GM11168 (cell line): Measurements from ENCODE around the gene DUSP12.
"Not testable (repeated sequence)": the region's sequence is repeated elsewhere in the genome, so short reads cannot be mapped to it uniquely, and the experiment has no call there.

Source experiments
- in situ Hi-C: fragments of 300-500 bp; cut with MboI; formaldehyde crosslinking; loops from one replicate; pipeline ENCODE4 v1.12.0; 2022; ENCODE audit warnings: low sequenced_read_pairs; ENCODE audit not compliant: unreplicated experiment

DUSP12 gene

DNA sequence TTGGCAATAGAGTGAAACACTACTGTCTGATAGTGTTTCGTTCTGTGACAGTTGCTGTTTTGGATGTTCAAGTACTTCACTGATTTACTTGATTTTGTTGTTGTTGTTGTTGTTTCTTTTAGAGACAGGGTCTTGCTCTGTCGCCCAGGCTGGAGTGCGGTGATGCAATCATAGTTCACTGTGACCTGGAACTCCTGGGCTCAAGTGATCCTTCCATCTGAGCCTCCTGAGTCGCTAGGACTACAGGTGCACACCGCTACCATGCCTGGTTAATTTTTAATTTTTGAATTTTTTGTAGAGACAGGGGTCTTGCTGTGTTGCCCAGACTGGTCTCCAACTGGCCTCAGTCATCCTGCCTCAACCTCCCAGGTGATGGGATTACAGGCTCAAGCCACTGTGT is 18.9 kb downstream of the DUSP12 start:
- in situ Hi-C loops = no loop called here

DNA sequence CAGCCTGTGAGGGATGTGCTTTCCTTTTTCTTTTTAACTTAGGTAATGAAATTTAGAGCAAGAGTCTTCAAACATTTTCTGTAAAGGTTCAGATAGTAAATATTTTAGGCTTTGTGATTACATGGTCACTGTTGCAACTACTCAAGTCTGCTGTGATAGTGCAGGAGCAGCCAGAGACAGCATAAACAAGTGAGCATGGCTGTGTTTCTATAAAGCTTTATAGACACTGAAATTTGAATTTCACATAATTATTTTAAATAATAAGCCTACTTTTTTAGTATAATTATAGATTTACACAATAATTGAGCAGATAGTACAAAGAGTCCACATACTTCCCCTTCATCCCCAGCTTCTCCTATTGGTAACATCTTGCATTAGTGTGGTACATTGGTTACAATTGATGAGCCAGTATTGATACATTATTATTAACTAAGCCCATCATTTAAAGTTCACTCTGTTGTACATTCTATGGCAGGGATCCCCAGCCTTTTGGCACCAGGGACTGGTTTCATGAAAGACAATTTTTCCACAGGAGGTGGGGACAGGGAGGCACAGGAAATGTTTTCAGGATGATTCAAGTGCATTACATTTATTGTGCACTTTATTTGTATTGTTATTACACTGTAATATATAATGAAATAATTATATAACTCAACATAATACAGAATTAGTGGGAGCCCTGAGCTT is 19.5 kb downstream of the DUSP12 start:
- in situ Hi-C loops = no loop called here

DNA sequence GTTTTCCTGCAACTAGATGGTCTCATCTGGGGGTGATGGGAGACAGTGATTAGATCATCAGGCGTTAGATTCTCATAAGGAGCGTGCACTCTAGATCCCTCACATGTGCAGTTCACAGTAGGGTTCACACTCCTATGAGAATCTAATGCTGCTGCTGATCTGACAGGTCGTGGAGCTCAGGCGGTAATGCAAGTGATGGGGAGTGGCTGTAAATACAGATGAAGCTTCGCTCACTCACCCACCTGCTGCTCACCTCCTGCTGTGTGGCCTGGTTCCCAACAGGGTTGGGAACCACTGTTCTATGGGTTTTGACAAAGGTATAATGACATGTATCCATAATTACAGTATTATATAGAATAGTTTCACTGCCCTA is 20.1 kb downstream of the DUSP12 start:
- in situ Hi-C loops = not testable (repeated sequence)

DNA sequence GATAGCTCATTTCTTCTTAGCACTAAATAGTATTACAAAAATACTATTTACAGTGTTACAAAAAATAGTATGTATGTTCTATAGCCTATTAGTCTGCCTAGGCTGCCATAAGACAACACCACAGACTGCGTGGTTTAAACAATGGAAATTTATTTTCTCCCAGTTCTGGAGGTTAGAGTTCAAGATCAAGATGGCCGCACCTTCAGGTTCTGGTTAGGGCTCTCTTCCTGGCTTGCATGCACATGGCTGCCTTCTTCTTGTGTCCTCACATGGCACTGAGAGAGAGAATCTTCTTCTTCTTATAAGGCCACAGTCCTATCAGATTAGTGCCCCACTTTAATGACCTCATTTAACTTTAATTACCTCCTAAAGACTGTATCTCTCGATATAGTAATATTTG is 20.7 kb downstream of the DUSP12 start:
- in situ Hi-C loops = no loop called here

DNA sequence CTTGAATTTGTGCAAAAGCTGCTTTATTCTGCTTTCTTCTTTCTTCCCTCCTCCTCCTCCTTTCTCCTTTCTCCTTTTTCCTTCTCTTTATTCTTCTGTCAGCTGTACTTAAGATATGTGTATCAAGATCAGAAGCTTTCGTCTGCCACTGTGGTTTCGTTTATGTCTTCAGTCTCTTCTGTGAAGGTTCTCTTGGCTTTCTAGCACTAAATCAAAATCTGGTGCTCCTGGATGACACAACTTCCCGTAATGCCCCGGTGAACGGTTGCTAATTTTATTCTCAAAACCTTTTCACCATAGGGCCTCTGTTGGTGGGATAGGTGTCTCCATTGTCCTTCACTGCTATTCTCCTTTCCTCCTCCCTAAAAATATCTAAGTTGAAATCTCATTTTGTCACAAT is 21.6 kb downstream of the DUSP12 start:
- in situ Hi-C loops = no loop called here

DNA sequence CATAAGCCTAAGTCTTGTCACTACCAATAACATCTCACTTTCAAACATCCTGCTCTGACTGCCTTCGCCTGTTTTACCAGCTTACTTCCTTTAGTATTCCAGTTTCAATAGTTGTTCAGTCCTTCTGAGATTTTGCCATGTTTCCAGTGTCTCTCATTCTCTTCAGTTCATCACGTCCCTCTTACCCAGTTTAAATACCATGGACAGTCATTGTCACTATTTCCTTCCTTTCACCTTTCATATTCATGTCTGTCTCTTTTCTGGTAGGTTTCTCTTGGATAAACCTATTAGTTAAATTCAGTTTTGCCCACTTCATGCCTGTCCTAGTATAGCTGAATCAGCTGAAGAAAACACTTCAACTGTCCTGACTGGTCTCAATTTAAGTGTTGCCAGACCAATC is 22.4 kb downstream of the DUSP12 start:
- in situ Hi-C loops = no loop called here

DNA sequence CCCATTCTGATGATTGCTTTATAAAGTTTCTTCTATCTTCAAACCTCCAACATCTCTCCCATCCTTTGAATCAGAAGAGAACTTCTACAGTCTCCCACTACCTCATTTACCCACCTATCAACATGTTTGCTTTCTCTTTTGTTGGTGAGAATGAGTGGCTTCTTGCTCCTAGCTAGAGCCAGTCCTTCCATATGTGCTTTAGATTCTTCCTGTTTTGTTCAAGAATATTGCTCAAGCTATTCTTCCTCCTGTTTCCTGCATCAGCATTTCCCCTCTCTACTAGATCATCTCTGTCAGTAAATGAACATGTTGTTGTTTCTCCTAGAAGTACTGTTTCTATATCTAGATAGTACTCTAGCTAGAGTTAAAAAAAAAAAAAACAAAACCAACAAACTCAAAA is 22.8 kb downstream of the DUSP12 start:
- in situ Hi-C loops = no loop called here

DNA sequence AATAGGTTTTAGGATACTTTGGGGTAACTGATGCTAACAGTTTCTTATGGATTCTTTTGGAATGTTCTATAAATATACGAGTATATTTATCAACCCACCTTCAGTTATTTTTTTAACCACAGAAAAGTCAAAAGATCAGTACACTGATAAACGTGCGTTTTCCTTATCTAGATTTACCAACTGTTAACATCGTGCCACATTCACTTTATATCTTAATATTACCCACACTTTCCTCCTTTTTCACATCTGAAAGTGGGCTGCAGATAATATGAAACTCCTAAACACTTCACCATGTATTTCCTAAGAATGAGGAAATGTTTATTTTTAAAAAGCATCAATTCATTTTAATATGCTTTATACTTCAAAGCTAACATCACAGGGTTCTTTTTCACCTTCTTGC is 24.2 kb downstream of the DUSP12 start:
- in situ Hi-C loops = no loop called here

DNA sequence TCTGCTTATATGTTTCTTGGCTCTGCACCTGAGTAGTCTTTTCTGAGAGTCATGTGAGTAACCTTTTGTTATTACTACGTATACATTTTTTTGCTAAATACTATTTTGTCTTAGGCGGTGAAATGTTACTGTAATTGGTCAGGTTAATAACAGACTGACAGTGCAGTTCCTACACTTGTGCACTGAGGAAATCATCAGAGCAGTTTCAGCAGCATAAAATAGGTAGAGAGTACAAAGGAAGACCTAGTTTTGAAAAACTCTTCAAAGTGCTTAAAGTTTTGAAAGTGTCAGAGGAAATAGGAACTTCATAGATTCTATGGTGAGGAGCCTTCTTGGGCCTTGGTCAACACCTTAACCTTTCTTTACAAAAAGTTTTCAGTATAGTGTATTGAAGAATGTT is 27.7 kb downstream of the DUSP12 start:
- in situ Hi-C loops = no loop called here

DNA sequence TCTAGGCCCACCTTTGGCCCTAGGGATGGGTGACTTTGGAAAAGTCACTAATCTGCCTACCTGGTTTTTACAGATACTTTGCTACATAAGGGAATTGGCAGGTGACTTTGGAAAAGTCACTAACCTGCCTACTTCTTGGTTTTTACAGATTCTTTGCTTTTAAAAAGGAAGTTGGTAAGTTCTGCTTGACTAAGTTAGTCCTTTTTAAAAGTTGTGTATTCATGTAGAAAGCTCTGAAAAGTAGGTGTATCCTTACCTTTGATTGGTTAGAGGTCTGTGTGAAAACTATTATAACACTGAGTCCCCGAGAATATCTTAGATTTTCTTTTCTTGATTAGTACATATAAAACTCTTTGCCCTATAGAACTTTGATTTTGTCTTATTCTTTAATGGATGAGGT is 28.9 kb downstream of the DUSP12 start:
- in situ Hi-C loops = no loop called here

DNA sequence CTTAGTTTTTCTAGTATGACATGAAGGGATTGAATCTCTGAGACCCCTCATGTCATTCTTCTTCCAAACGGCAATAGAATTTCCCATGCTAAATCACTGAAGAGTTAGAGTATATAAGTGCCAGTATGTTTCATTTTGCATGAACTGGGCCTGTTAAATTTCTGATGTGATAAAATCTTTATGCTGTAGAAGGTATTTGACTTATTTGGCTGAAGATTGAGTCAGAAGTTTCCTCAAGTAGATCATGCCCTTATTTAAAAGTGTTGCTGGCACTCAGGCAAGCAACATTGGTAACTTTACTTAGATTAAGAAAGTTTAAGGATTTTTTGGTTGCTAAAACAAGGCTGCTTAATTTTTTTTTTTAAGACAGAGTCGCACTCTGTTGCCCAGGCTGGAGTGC is 29.8 kb downstream of the DUSP12 start:
- in situ Hi-C loops = no loop called here

DNA sequence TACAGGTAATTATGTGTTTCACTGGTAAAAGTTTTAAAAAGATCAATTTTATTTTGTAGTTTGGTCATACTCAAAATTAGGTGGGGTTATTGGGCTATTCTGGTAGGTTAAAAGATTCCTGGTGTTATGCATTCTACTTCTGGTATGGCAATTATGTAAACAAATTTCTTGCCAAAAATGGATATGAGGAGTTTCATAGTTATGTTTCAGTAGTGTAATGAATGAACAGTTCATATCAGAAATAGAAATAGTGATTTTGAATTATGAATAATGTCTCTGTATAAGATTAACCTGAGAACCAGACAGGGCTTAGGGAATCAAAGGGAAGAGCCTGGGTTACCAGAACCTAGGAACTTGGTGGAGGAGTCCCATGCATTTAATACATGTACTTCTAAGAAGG is 32.4 kb downstream of the DUSP12 start:
- in situ Hi-C loops = loop anchor here (10.0 kb wide), 1 partner anchor 253 kb away; no protein-coding TSS in a partner anchor

DNA sequence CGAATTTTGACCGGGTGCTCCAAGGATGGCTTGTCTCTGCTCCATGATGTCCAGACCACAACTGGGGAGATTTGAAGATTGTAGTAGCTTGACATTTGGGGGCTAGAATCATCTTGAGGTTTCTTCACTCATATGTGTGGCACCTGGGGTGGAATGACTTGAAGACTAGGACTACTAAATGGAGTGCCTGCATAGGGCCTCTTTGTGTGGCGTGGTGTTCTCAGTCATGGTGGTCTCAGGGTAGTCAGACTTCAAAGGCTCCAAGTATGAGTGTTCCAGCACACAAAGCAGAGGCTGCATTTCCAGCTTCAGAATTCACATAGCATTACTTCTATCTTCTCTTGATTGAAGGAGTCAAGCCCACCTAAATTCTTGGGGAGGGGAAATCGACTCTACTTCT is 33.3 kb downstream of the DUSP12 start:
- in situ Hi-C loops = loop anchor here (10.0 kb wide), 1 partner anchor 252 kb away; no protein-coding TSS in a partner anchor

DNA sequence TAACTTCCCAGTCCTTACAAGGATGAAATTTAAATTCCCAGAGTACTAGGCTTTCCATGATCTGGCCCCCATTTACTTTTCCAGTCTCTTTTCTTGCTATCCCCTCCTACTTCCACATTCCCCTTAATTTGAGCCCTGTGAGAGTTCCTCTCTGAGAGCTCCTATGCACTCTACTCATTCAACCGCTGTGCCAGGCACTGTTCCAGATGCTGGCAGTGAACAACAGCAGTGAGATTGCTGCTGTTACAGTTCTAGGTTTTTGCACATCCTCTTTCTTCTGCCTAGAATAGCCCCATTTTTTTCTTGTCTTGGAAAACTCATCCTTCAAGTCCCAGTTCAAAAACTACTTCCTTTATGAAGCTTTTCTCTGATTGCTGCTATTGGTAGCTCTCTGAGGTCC is 35.4 kb downstream of the DUSP12 start:
- in situ Hi-C loops = loop anchor here (10.0 kb wide), 1 partner anchor 250 kb away; no protein-coding TSS in a partner anchor

DNA sequence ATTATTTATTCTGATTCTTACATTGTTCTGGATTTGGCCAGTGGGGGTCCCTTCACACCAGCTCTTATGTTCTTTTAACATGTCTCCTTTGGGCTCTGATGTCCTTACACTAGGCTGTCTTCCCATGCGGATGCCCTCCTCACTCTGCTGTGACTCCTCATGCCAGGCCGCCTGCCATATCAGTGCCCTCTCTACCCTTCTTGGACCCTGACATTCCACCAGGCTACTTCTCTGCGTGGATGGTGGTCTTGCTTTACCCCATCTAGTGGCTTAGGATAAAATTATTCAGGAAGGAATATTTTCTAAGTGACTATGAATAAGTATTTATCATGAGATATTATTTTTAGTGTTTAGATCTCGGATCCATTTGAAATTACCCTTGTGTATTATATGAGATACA is 37.8 kb downstream of the DUSP12 start:
- in situ Hi-C loops = loop anchor here (10.0 kb wide), 1 partner anchor 247 kb away; no protein-coding TSS in a partner anchor

DNA sequence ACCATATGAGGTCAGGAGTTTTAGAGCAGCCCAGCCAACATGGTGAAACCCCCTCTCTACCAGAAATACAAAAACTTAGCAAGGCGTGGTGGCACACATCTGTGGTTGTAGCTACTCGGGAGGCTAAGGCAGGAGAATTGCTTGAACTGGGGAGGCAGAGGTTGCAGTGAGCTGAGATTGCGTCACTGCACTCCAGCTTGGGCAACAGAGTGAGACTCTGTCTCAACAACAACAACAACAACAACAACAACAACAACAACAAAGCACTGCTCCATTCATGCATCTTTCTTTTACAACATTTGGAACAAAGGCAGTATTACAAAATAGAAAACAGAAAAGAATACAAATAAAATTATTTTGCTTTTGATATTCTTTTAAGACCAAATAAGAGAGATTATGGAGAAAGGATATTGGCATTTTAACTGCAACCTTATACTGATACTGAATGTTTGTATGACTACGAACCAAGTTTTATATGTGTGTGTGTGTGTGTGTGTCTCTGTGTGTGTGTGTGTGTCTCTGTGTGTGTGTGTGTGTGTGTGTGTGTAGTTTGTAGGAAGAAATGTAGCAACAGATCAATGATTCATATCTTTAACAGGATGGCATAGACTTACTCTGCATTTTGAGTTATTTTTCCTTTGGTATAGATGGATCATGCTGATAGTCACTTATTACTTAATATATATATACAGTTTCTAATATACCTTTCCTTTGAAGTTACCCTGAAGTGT is 41.2 kb downstream of the DUSP12 start:
- in situ Hi-C loops = no loop called here

DNA sequence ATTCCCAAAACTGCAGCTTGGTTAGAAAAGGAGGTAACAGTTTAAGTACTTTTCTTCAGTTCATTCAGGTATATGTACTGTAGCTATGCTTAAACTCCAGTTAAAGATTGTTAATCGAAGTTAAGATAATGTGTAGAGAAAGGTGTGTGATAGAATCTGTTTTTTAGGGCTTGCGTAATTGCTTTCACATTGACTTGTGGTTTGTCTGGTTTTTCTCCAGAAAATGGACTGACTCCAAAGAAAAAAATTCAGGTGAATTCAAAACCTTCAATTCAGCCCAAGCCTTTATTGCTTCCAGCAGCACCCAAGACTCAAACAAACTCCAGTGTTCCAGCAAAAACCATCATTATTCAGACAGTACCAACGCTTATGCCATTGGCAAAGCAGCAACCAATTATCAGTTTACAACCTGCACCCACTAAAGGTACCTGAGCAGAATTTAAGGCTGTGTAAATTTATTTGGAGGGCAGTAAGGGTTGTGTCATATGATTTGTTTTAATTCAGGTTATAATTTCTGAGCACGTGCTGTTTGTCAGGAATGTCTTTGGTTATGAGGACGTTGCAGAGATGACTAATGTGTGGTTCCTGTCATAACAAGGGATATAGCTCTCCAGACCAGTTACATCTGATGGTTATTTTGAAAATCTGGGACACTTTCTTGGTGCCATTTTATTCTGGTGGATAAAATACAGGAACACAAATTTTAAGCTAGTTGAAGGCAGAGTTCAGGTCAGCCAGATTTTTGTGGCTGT is 42.5 kb downstream of the DUSP12 start:
- in situ Hi-C loops = no loop called here

DNA sequence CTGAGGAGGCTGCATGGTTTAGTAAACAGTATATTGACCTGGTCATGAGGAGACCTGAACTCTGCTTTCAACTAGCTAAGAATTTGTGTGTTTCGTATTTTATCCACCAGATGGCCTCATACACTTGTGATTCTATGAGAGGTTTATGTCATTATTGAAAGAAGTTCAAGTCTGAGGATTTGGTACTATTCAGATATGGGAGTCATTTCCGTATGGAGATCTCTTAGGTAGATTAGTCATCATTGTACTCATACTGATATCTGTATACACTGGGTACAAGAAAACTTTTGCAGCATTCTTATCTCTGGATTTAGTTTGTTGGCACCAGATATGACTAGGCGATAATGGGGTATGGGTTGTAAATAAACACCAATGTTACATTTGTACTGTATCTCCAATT is 43.2 kb downstream of the DUSP12 start:
- in situ Hi-C loops = no loop called here

DNA sequence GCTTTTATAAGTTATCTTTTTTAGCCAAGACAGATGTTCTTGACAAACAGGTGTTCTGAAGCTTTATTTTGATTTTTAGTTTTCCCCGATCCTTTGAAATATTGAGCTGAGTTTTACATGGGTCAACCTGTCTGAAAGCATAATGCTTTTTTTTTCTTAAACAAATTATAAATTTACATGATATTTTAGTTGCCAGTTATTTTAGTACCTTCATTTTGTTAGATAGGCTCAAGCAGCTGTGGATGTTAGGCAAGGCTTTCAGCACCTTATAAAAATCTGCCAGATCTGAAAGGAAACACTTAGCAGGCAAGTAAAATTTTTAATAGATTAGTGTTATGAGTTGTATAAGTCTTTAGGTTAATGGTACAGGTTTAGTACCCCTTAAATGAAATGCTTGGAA is 50.2 kb downstream of the DUSP12 start:
- in situ Hi-C loops = no loop called here

DNA sequence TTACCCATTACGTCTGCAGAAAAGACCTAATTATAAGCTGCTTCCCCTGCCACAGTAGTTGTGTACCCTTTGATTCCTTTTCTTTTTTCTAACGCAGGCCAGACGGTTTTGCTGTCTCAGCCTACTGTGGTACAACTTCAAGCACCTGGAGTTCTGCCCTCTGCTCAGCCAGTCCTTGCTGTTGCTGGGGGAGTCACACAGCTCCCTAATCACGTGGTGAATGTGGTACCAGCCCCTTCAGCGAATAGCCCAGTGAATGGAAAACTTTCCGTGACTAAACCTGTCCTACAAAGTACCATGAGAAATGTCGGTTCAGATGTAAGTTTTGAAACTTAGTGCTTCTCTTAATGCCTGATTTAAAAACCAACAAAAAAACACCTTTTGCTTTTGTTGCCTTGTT is 52.4 kb downstream of the DUSP12 start:
- in situ Hi-C loops = no loop called here

DNA sequence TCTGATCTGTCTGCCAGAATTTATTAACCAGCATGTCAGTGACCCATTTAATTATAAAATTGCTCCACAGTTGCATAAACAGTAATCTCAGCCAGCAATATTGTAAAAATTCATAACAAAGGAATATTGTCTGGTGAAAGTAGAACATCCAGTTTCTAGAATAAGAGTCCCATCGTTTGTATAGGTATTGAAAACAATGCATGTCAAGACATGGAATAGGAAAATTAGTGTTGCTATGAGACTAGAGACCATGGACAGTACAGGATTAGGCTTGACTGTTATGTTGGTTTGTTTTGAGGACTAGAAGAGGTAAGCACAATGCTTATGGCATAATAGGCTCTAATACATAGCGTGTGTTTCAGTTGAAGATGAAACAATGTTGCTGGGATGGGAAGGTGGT is 53.6 kb downstream of the DUSP12 start:
- in situ Hi-C loops = no loop called here
